DND-41 (cell line): ENCODE measurements around the gene LYSET.

ENCODE experiments used
- EZH2 ChIP-seq: IDR thresholded peaks from 3 replicates; pipeline ENCODE4 v1.6.1; 2012; ENCODE audit warnings: borderline replicate concordance, low read depth, mild to moderate bottlenecking, moderate library complexity, low read length, inconsistent platforms; ENCODE audit not compliant: severe bottlenecking
- TF ChIP-seq, protein P1 (sequence below): IDR thresholded peaks from 2 replicates; pipeline ENCODE4 v1.5.1; 2012; ENCODE audit warnings: borderline replicate concordance, low read length, moderate library complexity, mild to moderate bottlenecking; ENCODE audit not compliant: poor library complexity, severe bottlenecking; ENCODE audit errors: extremely low read depth

DNA sequence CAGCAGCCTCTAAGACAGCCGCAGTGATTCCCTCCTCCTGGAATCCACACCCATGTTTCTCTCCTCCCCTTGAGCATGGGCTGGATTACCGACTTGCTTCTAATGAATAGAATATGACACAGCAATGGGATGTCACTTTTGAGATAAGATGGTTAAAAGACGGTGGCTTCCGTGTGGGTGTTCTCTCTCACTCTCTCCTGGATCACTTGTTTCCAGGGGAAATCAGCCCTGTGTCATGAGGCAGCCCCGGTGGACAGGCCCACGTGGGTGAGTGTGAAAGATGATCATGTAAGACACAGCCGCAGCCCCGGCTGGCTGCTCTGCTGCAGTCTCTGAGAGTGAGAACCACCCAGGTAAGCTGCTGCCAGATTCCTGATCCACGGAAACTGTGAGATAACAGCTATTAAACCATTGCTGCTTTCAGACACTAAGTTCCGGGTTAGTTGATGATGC, 11.1 kb upstream of the LYSET start:
- TF ChIP-seq, protein P1, sequence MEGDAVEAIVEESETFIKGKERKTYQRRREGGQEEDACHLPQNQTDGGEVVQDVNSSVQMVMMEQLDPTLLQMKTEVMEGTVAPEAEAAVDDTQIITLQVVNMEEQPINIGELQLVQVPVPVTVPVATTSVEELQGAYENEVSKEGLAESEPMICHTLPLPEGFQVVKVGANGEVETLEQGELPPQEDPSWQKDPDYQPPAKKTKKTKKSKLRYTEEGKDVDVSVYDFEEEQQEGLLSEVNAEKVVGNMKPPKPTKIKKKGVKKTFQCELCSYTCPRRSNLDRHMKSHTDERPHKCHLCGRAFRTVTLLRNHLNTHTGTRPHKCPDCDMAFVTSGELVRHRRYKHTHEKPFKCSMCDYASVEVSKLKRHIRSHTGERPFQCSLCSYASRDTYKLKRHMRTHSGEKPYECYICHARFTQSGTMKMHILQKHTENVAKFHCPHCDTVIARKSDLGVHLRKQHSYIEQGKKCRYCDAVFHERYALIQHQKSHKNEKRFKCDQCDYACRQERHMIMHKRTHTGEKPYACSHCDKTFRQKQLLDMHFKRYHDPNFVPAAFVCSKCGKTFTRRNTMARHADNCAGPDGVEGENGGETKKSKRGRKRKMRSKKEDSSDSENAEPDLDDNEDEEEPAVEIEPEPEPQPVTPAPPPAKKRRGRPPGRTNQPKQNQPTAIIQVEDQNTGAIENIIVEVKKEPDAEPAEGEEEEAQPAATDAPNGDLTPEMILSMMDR: no peak
- TF ChIP-seq EZH2: no peak
